Epithelial cell of alveolus of lung (primary cell): ENCODE measurements around the gene LCE6A. TPM values are rescaled to one million over a fixed set of nuclear protein-coding genes. Genes with fewer than 3 reads are reported as not detected.

Source experiments
- total RNA-seq: library from RNA; depleted of rRNA; stranded (reverse); fragments of >200 nt; gene quantifications from 2 replicates; pipeline ENCODE4 v1.2.1, GENCODE V29; 2015

Gene LCE6A, protein sequence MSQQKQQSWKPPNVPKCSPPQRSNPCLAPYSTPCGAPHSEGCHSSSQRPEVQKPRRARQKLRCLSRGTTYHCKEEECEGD
- not detected in 2 replicates for total RNA-seq

DNA sequence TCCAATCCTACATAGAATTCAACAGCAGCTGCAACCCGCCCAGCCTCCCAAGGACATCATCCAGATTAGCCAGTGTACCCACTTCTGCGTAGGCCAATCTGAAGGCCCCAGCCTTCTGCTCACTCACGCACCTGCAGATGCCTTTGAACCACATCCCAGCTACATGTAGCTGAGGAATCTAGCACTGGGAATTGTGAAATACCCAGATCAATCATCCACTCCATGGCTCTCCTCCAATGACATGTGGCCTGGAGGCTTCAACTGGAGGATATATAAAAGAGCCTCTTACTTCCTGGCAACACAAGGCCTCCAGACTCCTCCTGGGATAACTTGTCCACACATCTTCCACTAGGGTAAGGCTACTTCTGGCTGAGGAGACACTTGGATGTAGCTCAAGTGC, at the start of gene LCE6A:
LCE6A (plus strand) TSS at position 301 of the 400 bp plus-strand sequence. CDS start 665 bp downstream, outside the sequence.

DNA sequence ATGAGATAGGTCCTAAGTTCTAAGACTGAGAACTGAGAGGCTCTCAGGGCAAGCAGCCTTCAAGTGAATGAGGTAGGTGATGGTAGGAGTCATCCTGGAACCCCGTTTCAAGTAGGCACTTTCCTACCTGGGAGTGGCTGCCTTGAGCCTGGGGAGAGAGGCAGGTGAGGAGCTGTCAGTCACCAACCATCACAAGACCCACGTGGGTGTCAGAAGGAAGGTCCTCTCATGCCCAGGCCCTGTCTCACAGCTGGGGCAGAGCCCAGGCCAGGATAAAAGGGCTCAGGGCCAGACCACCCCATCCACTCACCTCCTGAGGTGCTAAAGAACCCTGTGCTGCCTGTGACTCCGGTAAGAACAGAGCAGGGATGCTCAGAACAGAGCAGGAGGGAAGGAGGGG, 46.2 kb upstream of the LCE6A start, which contains the start of gene LCE1D:
LCE1D (plus strand) TSS at position 301 of the 400 bp plus-strand sequence. CDS start 1,074 bp downstream, outside the sequence.

DNA sequence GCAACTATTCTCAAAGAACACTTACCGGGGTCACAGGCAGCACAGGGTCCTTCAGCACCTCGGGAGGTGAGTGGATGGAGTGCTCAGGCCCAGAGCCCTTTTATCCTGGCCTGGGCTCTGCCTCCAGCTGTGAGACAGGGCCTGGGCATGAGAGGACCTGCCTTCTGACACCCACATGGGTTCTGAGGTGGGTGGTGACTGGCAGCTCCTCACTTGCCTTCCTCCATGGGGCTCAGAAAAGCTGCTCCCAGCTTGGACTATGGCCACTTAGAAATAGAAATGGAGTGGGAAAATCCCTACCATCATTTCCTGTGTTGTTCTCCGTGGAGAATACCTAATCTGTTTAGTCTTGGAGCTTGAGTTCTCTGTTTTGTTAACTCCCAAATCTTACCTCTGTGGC, 36.1 kb upstream of the LCE6A start, which contains the start of gene LCE1C:
LCE1C (minus strand) TSS at position 76 of the 400 bp plus-strand sequence. CDS start 1,173 bp downstream, outside the sequence.

DNA sequence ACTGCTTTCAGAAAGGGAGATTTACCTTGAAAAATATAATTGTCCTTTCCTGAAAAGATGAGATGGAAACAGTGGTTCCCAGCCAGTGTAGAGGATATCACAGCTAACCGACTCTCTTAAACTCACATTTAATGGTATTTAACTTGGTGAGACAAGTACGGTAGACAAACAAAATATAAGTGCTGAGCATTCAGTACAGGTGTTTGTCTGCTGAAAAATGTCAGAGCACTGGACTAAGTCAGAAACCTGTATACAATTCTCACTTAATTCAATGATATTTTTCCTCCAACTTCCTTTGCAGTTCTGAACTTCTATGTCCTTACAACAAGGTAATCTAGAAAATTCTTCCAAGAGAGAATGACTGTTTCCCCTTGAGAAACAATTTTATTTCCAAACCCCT, 31.0 kb upstream of the LCE6A start, which contains the start of gene LCE1B:
LCE1B (plus strand) TSS at position 301 of the 400 bp plus-strand sequence. CDS start 476 bp downstream, outside the sequence.

DNA sequence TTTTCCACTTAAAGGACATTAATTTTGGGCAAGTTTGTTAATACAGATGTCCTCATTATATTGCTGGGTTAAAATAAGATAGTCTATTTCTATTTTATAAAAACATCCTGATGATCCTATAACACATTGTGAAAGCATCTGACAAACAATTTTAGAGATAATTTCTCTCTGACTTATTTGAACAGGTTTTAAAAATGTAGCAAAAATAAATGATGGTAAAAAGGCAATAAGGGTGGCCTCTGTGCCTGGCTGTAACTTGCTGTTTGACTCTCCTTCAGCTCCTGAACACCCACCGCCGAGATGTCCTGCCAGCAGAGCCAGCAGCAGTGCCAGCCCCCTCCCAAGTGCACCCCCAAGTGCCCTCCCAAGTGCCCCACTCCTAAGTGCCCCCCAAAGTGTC, 15.5 kb upstream of the LCE6A start, which contains the start of gene LCE1A:
LCE1A (plus strand) TSS at position 301 of the 400 bp plus-strand sequence; CDS start at position 301, 0 bp downstream.

DNA sequence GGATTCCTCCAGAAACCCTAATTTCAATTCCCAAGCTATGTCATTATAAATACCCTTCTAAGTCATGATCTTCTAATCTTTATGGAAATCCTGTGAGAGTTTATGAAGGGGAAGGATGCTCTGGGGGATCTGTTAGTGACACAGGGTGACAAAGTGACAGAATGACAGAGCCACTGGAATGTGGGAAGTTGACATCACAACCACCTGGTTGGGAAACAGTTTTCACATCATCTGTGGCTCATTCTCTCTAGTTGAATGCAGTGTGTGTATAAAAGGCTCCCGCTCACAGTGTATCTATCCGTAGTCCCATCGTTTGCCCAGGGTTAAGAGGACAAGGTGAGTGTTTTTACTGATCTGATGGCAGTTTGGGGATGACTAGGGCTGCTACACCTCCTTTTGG, 17.0 kb downstream of the LCE6A start, which contains the start of gene LCE7A:
LCE7A (plus strand) TSS at position 301 of the 400 bp plus-strand sequence. CDS start 702 bp downstream, outside the sequence.

DNA sequence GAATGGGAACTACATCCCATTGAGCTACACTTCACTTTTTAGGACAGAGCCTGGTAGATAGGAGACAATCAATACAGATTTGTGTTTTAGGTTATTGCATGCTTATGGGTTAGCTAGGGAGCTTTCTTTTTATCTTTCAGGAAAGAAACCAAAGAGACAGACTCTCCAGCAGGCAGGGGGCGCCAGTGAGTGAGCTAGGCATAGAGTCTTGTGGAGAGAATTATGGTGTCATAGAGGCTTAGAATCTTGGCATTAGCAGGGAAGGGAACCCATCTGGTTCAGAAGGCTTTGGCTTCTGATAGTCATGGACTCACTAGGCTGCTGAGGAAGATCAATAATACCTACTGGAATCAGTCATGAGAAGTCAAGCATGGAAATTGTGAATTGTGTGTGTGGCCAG, 35.4 kb downstream of the LCE6A start, which contains the start of gene SMCP:
SMCP (plus strand) TSS at position 281 of the 400 bp plus-strand sequence. CDS start 6,101 bp downstream, outside the sequence.

Other genes starting within 250 kb of the LCE6A start
- not detected in 2 replicates for gene LCE3C, start 242.6 kb upstream of the LCE6A start, total RNA-seq
- not detected in 2 replicates for gene LCE3B, start 229.0 kb upstream of the LCE6A start, total RNA-seq
- not detected in 2 replicates for gene LCE3A, start 219.8 kb upstream of the LCE6A start, total RNA-seq
- not detected in 2 replicates for gene LCE2D, start 179.5 kb upstream of the LCE6A start, total RNA-seq
- gene LCE2C, start 167.6 kb upstream of the LCE6A start, total RNA-seq: not detected in 2 replicates
- not detected in 2 replicates for gene LCE2B, start 156.7 kb upstream of the LCE6A start, total RNA-seq
- gene LCE2A, start 144.5 kb upstream of the LCE6A start, total RNA-seq: not detected in 2 replicates
- not detected in 2 replicates for gene LCE4A, start 134.7 kb upstream of the LCE6A start, total RNA-seq
- gene KPRP, start 84.8 kb upstream of the LCE6A start, total RNA-seq: not detected in 2 replicates
- gene LCE1F, start 67.7 kb upstream of the LCE6A start, total RNA-seq: not detected in 2 replicates
- not detected in 2 replicates for gene LCE1E, start 56.6 kb upstream of the LCE6A start, total RNA-seq
- not detected in 2 replicates for gene LCE1D, start 46.1 kb upstream of the LCE6A start, total RNA-seq
- not detected in 2 replicates for gene LCE1C, start 36.2 kb upstream of the LCE6A start, total RNA-seq
- not detected in 2 replicates for gene LCE1B, start 30.9 kb upstream of the LCE6A start, total RNA-seq
- gene LCE1A, start 15.4 kb upstream of the LCE6A start, total RNA-seq: not detected in 2 replicates
- gene LCE7A, start 17.1 kb downstream of the LCE6A start, total RNA-seq: not detected in 2 replicates
- gene SMCP, start 35.5 kb downstream of the LCE6A start, total RNA-seq: not detected in 2 replicates
- not detected in 2 replicates for gene IVL, start 65.7 kb downstream of the LCE6A start, total RNA-seq
- gene SPRR5, start 104.3 kb downstream of the LCE6A start, total RNA-seq: not detected in 2 replicates
- gene SPRR4, start 127.8 kb downstream of the LCE6A start, total RNA-seq: not detected in 2 replicates
- not detected in 2 replicates for gene SPRR1A, start 141.2 kb downstream of the LCE6A start, total RNA-seq
- not detected in 2 replicates for gene SPRR3, start 158.9 kb downstream of the LCE6A start, total RNA-seq
- not detected in 2 replicates for gene SPRR1B, start 188.3 kb downstream of the LCE6A start, total RNA-seq
- gene SPRR2D, start 198.3 kb downstream of the LCE6A start, total RNA-seq: not detected in 2 replicates
- gene SPRR2A, start 214.7 kb downstream of the LCE6A start, total RNA-seq: not detected in 2 replicates
- not detected in 2 replicates for gene SPRR2B, start 228.8 kb downstream of the LCE6A start, total RNA-seq